Testis (tissue), 2 donors: ENCODE data around the gene WIPF2.

Experiments
- CTCF ChIP-seq, 3 experiments: fragments of 450-650 bp in 2 of 3; fragments of 200-600 bp in 1 of 3; sonication (generic) in 1 of 3; IDR thresholded peaks; one replicate each; pipeline ENCODE4 v1.5.1; 2016 to 2019; ENCODE audit warnings: antibody characterized with exemption in 3 of 3, mild to moderate bottlenecking in 2 of 3, moderate library complexity in 1 of 3
- POLR2A ChIP-seq: fragments of 450-650 bp; IDR thresholded peaks from one replicate; pipeline ENCODE4 v1.6.1; 2017; ENCODE audit warnings: antibody characterized with exemption, mild to moderate bottlenecking, moderate library complexity

- TF ChIP-seq CTCF (IDR thresholded peaks at IDR 0.05), result no peak
- TF ChIP-seq POLR2A, result no peak
These were observed 112.9 kb downstream of the WIPF2 start for GRCh38 chr17:40331743-40332641.
